Body of pancreas (tissue), 4 donors: ENCODE results near the gene MRPS18A.

Experiments used
- CTCF ChIP-seq, 7 experiments: fragments of 450-650 bp in 4 of 7; fragments of 200-600 bp in 3 of 7; sonication (generic) in 3 of 7; IDR thresholded peaks; one replicate each; pipeline ENCODE4 v1.5.1; 2016 to 2019; ENCODE audit warnings: antibody characterized with exemption in 7 of 7
- POLR2A ChIP-seq, 3 donors: fragments of 450-650 bp; IDR thresholded peaks; one replicate each; pipeline ENCODE4 v1.6.1; 2016; ENCODE audit warnings: antibody characterized with exemption in 3 of 3, mild to moderate bottlenecking in 2 of 3

DNA sequence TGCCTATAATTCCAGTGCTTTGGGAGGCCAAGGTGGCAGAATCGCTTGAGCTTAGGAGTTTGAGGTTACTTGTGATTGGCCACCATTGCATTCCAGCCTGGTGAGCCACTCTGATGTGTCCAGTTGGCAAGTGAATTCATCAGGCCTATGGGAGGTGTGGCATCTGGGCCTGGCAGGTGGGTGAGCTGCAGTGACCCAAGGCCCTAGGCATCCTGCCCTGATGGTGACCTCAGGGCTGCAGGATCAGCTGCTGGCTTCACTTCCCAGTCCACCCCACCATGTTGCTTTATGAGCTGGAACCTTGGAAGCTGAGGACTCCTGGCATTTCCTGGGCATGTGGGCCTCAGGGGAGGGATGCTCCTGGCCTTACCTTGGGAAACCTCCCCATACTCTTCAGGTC lies 22.2 kb downstream of the MRPS18A start:
- TF ChIP-seq CTCF (IDR thresholded peaks at IDR 0.05), result no peak
- TF ChIP-seq POLR2A (IDR thresholded peaks at IDR 0.05), result no peak
